NCI-H345 treated with DMSO at 0.1 percent for 48 hours (cell line): ENCODE measurements around the gene CLSTN2.

Experiments
- DNase-seq: peaks from one replicate; lab custom pipeline; 2025; ENCODE audit not compliant: unreplicated experiment; lab: John Stamatoyannopoulos, UW

CLSTN2 gene

GRCh38 chr3:140577911-140578310 is 642.9 kb downstream of the CLSTN2 start:
- no peak for DNase-seq

DNA sequence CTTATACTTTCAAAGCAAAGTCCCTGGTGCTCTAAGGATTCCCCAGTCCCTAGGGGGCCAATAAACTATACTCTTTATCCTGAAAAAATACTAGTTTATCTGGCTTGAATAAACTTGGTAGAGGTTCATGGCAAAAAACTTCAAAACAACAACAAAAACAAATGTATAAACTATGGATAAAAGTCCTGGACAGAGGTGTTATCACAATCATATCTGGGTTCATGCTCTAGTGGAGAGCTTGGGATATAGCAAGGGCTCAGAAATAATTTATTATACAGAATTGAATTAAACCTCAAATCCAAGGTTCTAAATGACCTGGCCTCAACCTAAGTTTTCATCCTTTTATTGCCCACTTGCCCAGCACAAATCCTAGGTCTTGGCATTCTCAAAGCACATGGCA is 644.3 kb downstream of the CLSTN2 start:
- no peak for DNase-seq

DNA sequence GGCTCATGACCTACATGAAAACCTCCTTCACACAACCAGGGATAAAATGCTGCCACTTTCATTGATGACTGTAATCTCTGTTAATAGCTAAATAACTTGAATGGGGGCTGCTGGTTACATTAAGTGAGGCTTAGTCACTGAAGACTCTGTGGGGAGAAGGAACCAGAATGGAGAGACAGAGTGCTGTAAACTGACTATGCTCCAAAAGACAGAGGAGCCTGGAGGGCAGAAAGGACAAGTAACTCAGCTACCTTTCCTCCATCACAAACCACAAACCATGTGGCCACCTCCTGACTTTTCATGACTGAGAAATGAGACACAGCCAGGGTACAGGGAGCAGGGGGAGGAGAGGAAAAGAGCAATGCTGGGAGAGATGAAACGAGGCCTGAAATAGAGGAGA is 645.8 kb downstream of the CLSTN2 start:
- no peak for DNase-seq

- DNase-seq, result no peak
Observed at GRCh38 chr3:140584549-140584948, 649.6 kb downstream of the CLSTN2 start.

DNA sequence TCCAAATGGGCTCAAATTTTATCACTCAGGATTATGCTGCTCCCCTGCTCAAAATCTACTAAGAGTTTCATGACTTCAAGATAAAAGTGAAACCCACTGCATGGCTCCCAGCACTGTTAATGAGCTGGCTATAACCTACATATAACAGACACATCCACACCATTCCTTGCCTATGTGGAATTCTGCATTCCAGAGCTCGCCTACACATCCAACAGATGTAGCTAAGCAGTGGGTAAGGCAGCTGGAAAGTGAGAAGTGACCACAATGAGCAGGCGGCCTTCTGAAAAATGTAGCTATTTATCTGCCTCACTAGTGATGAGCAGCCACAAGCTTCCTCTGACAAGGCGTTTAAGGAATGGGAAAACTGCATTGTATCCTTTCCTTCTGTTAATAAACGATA is 650.8 kb downstream of the CLSTN2 start:
- no peak for DNase-seq

DNA sequence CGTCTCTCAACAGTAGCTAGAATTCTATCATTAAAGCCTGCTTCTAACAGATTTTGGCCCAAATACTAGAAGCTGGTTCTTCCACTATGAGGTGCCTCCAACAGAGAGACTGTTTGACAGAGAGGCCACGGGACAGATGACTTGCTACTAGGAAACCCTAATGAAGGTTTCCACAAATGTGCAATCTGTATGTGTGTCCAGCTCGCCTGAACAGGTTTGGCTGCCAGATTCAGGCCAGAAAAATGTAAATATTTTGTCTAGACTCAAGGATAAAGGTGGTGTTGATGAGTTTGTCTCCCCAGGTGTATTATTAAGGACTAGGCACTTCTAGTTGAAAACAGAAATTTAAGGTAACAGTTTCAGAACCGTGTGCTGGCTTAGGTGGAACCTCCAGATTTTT is 651.3 kb downstream of the CLSTN2 start:
- no peak for DNase-seq

DNA sequence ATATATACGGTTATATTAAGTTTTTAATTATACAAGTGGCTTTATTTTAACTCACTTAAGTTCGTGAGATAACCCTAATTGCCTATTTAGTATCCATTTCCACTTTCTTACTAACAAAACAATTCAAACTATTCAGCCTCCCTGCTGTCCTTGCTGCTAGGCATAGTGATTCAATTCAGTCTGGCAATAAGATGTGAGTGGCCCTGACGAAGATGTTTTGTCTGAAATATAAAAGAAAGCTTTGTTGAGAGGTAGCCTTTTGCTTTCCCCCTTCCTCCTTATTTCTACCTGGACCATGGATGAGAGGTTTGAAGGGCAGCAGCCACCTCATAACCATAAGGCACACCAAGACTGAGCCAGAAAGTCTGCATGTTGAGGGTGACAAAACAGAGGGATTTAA is 653.6 kb downstream of the CLSTN2 start:
- no peak for DNase-seq

DNA sequence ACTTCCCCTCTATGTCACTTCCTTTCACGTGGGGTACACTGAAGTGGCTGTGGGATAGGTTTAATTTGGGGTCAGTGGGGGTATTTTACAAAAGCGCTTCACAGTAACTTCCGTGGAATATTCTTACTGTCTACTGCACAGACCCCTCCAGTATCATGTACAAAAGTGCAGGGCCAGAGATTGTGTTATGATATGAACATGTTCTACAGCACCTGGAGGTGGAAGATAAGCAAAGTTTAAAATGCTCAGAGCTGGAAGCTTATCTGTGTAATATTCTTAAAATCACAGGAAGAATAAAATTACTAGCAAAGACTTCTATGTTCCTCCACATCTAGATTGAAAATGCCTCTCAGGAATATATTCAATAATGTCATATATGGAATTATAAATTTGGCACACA is 658.8 kb downstream of the CLSTN2 start:
- no peak for DNase-seq

GRCh38 chr3:140595295-140595694 is 660.3 kb downstream of the CLSTN2 start:
- DNase-seq, result no peak

- DNase-seq, result no peak
Observed at GRCh38 chr3:140597364-140597763, 662.4 kb downstream of the CLSTN2 start.

DNA sequence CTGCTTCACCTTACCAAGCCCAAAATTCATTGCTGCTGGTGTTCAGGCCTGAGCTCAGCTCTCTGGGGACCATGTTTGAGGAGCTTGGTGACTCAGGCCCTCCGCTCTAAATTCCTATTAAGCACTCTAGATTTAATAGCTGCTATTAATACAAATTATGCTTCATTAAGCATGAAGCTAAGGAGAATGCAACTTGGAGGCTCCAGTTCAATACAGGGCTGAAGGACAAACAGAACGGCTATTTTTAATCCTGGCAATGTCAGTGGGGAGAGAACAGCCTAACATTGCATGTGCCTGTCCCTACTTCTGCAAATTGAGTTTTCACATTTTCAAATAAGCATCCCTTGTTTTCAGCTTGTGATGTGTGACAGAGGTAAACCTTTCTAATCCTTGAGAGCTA is 662.8 kb downstream of the CLSTN2 start:
- DNase-seq, result no peak

GRCh38 chr3:140599009-140599408 is 664.0 kb downstream of the CLSTN2 start:
- DNase-seq, result no peak

DNA sequence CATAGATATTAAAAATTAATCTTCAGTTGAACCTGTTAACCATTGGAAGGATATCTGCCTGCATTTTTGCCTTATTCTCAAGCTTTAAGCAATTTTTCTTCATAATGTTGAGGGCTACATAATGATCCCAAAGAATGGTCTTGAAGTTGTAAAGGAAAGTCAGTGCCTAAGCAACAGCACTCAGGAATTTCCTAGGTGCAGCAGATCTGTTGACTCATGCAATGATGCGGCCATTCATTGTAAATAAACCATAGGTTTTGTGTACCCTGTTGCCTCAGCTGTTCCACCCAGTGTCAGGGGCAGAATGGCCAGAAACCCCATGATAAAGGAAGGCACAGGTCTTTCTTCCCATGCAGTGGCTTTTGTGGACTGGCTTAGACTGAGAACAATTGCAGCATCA is 664.5 kb downstream of the CLSTN2 start:
- no peak for DNase-seq

GRCh38 chr3:140601881-140602280 is 666.9 kb downstream of the CLSTN2 start:
- no peak for DNase-seq

- no peak for DNase-seq
Observed at GRCh38 chr3:140602781-140603180, 667.8 kb downstream of the CLSTN2 start.

- DNase-seq, result no peak
Observed at GRCh38 chr3:140603766-140604165, 668.8 kb downstream of the CLSTN2 start.

GRCh38 chr3:140610544-140610943 is 675.6 kb downstream of the CLSTN2 start:
- no peak for DNase-seq

- DNase-seq, result no peak
Observed at GRCh38 chr3:140614001-140614400, 679.0 kb downstream of the CLSTN2 start.

GRCh38 chr3:140617135-140617534 is 682.1 kb downstream of the CLSTN2 start:
- no peak for DNase-seq

GRCh38 chr3:140626856-140627255 is 691.9 kb downstream of the CLSTN2 start:
- DNase-seq, result no peak
